NCI-H446 (cell line): ENCODE results near the gene WEE2.
"Not testable (repeated sequence)": the region's sequence is repeated elsewhere in the genome, so short reads cannot be mapped to it uniquely, and the experiment has no call there.

ENCODE experiments used
- DNase-seq, 2 experiments: peaks; one replicate each; lab custom pipeline; 2025; lab: John Stamatoyannopoulos, UW

Gene WEE2

GRCh38 chr7:141708351-141708750 is at the start of gene WEE2:
Gene WEE2, plus strand, starts transcription at chr7:141708353. Its CDS starts 406 bp downstream, at chr7:141708759.
- DNase-seq: no peak

DNA sequence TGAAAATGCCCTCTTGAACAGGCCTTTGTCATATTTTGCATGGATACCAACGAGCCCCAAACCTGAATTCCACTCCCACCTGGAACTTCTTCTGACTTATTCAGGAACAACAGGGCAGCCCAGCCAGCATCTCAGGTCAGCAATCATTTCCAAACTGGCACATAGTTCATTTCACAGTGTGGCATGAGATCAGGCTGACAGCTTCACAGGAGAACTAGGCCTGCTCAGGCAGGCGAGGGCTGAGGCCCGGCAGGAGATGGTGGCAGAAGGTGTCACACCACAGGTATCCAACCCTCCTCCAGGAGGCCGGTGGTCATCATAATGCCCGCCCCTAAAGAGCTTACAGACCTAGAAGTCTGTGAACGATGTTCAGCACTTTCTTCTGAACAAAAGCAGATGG is 48.7 kb upstream of the WEE2 start:
- DNase-seq: no peak

DNA sequence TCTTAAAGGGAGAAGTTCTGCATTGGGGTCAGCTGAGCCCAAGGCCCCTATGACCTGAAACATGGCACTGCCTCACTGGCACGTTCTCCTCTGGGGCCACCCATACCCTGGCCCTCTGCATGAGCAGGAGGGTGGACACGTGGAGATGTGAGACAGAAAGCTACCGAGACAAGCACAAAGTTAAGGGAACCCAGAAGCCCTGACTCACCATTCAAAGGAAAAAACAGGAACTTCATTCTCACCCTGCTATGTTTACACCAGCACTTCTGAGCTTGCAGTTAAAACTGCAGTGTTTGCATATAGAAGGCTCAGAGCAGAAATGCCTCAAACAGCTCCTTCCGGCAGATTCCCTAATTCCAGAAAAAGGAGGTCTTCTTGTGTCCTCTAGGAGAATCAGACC is 47.9 kb upstream of the WEE2 start:
- DNase-seq: no peak

DNA sequence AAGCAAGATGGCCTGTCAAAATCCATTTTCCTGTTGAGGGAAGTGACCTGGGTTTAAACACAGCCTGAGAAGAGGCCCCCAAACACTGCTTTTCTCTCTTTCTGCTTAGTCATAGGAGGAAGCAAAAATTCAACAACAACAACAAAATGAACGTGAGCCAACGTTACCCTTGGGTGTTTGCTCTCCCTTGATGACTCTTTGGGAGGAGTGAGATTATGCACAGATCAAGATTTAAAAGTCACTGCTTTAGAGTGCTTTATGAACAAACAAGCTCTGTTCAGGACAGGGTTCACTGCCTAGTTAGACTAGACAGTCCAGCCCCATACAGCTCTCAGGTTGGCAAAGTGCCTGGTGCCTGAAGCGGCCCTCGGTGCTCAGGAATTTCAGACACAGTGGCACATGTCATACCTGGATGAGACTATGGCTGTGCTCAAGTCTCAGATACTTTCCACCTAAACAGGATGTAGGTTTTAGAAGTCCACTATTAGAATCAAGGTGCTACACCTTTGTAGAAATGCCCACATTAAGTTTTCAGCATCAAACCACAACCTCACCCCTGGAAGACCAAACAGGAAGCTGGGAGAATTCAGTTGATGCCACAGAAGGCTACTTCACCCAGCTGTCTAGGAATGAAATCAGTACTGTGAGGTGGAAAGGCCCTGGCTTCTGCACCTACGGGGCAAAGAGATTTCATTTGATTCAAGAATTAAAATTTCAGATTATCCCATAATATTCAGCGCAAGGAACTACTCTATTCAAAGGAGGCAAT is 44.9 kb upstream of the WEE2 start:
- DNase-seq: no peak

- no peak for DNase-seq
Observed at GRCh38 chr7:141664450-141664849, 43.7 kb upstream of the WEE2 start.

GRCh38 chr7:141665208-141666035 is 42.7 kb upstream of the WEE2 start:
- DNase-seq: no peak

- no peak for DNase-seq
Observed at GRCh38 chr7:141666071-141666470, 42.1 kb upstream of the WEE2 start.

DNA sequence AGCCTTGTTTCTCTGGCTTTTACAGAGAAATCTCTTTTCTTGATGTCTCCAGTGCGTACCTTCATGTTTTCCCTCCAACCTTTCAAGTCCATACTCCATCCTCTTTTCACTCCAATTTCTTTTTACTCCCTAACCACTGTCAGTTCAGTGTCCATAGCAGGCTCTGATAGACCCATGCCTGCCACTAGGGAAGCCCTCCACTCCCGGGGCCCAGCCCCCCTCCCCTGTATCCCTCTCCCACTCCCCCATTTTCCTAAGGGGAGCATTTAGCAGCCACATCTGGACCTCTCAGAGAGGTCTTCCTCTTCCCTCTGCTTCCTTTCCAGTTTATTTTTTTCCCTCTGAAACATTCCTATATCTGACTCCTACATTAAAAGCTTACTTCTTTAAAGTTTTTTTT is 39.3 kb upstream of the WEE2 start:
- no peak for DNase-seq

- no peak for DNase-seq
Observed at GRCh38 chr7:141671705-141672496, 36.3 kb upstream of the WEE2 start.

DNA sequence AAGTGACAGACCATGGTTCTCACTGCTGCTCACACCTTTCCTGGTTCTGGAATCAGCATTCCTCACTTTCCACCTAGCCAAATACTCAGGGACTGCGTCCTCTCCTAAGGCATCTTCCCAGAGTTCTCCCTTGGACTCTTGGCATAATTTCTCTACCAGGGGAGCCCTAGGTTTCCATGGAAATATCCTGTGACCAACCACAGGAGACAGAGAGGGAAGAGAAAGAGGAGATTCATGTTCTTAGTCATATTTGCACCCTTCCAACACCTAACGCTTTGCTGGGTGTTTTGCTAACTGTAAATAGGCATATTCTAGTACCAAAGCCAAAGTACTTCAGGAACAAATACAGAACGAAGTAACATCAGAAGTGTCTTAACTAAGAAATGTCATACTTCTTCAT is 34.8 kb upstream of the WEE2 start:
- DNase-seq: no peak

GRCh38 chr7:141674171-141674671 is 33.9 kb upstream of the WEE2 start:
- no peak for DNase-seq

GRCh38 chr7:141674702-141675101 is 33.5 kb upstream of the WEE2 start:
- no peak for DNase-seq

DNA sequence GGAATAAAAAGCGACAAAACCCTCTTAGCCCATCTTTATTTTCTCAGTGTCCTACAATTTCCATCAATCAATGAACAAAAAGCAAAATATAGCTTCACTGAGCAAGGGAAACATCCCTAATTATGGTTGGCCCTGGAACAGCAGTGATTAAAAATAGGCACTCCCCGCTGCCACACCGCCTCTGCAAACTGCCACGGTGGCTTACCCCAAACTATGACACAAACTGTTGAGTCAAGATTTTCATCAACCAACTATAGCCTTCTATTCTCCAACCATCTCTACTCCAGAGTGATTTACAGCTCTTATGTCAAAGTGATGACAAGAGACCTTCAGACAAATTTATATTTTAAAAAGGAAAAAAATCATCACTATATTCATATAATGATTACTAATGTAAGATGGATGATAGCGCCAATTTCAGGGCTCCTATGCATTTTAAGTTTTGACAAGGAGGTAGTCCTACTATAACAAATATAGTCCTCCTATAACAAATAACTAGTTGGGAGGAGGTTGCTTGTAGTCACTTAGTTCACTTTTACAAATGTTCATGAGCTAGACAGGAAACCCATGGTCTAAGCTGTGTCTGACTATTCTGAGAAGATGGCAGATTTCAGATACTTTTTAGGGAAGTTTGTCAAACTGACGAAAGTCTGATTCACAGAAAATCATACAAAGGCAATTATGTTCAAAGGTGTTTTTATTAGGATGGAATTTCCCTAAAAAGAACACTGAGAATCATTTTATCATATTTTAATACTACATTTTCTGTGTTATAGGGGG is 32.5 kb upstream of the WEE2 start:
- no peak for DNase-seq

GRCh38 chr7:141676618-141677017 is 31.5 kb upstream of the WEE2 start:
- DNase-seq: no peak

DNA sequence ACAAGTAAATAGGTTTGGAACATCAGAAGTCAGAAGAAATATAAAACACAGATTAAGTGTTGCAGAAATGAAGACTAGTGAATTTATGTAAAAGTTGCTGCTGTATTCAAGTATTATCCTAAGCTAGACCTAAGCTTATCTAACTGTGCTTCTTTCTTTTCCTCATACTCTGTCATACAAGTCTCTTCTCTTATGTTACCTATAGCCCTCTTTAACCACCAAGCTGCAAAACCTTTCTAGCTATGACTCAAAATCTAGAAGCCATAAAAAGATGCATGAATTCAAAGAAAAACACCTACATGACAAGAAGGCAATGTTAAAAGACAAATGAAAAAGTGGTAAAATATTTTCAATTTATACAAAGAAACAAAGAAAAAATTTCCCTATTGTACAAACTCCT is 29.1 kb upstream of the WEE2 start:
- DNase-seq: no peak

- peak; percentile 53 to 90 for DNase-seq
Observed at GRCh38 chr7:141685285-141686023, 22.7 kb upstream of the WEE2 start.

DNA sequence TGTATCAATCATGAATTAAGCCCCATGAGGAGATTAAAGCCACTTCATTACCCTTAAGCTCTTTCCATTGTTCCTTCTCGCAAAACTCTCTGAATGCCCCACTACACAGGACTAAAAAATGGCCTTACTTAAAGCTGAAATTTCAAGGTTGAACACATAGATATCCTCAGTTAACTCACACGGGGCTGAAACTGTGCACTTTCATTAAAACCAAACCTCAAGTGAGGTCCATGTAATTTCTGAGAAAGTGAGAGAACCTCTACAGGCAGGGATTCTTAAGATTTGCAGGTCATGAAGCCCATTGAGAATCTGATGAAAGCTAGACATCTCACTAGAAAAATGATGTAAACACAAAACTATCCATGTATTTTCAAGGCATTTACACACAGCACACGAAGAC is 22.1 kb upstream of the WEE2 start:
- no peak for DNase-seq

DNA sequence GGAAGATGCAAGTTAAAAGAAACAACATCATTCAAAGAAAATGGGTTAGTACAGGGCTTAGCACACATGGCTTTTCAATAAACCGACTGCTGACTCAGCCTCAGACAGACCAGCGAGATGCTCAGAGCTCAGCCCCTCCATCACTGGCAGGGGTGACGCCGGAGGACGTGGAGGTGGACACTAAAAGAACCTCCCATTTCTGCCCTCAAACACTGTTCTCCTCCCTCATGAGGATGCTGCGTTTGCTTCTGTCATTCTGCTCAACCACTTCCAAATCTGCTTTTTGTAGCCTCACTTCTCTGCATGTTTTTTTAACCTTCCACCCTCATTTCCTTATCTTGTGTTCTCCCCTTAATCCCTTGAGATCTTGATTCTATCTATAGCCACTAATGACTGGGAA is 21.5 kb upstream of the WEE2 start:
- no peak for DNase-seq

GRCh38 chr7:141688043-141688442 is 20.1 kb upstream of the WEE2 start:
- no peak for DNase-seq

- DNase-seq: not testable (repeated sequence)
Observed at GRCh38 chr7:141689072-141689825, 18.9 kb upstream of the WEE2 start.
